ACHN (cell line): ENCODE measurements around the gene GPR156.

Experiments
- DNase-seq: peaks from one replicate; pipeline ENCODE4 v3.0.0-alpha.2; 2015
- in situ Hi-C: cut with HindIII; loops from 2 replicates; pipeline ENCODE4 v1.10.0; 2017; ENCODE audit warnings: low sequenced_read_pairs, low pct_ligation_motif_present, low pct_unique_long_range_greater_than_20kb

GPR156 gene

DNA sequence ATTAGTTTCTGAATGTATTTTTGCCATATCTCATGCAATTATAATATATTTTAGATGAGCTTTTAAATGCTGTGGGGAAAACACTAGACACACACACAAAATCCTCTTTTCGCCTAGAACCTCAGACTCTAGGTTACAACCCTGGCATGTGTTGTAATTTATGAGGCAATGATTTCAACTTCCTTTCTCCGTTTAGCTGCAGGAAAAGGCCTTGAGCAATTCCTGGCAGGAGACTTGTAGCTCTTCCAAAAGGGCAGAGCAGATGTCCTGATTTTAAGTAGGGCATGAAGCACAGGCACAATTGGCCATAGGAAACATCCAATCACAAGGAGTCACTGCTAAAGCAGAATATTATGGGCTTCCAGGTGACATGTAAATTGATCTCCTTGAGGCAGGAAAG lies 82.0 kb downstream of the GPR156 start:
- in situ Hi-C loops = no loop called here
- DNase-seq = no peak

DNA sequence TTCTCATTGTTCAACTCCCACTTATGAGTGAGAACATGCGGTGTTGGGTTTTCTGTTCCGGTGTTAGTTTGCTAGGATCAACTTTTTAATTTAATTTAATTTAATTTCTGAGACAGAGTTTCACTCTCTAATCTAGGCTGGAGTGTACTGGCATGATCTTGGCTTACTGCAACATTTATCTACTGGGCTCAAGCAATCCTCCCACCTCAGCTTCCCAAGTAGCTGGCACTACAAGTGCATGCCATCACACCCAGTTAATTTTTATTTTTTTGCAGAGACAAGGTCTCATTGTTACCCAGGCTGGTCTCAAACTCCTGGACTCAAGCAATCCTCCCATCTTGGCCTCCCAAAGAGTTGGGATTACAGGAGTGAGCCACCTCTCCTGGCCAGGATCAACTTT lies 82.7 kb downstream of the GPR156 start:
- no peak for DNase-seq
- in situ Hi-C loops = no loop called here

DNA sequence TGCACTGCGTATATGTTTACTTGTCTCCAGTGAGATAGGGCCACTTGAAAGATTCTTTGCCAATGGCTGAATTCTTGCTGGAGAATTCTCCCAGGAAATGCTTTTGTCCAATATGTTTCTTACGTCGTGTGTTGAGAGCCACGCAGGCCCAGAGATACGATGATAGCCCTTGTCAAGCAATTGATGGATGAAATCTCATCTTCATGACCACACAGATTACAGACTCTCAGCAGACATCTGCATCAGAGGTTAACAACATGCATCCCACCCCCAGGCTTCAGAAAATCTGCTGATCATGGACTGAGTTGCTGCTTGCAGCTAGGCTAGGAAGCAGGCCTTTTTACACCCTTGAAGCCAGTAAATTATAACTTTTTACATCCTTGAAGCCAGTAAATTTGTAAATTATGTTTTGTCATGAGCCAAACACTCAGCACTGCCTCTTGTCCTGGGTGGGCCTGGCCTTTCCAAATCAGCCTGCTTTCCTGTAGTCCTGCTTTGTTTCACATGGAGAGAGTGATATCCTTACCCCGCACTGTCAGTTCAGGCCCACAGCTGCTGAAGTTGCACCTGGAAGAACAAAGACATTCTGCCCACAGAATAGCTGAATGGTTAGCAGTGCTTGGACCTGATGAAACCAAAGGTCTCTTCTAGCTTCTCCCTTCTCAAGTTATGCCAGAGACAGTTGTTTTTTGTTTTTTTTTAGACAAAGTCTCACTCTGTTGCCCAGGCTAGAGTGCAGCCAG lies 84.4 kb downstream of the GPR156 start:
- DNase-seq = no peak
- in situ Hi-C loops = no loop called here

DNA sequence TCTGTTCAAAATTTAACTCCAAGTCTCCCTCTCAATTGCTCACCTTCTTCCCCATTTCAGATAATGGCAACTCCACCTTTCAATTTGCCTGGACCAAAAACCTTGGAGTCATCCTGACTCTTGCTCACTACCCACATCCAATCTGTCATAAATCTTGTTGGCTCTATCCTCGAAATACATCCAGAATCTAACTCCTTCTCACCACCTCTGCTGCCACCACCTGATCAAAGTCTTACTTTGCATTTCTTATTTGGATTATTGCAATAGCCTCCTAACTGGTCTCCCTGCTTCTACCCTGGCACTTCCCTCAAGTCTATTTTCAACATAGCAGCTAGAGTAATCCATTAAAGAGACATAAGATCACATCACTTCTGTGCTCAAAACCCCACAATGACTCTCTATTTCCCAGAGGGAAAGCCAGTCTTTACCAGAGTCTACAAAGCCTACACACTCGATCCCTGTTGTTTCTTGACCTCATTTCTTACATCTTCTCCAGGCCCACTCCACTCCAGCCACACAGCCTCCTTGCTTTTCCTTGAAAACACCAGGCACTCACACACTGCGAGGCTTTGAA lies 86.6 kb downstream of the GPR156 start:
- in situ Hi-C loops = no loop called here
- peak; percentile 33 for DNase-seq

DNA sequence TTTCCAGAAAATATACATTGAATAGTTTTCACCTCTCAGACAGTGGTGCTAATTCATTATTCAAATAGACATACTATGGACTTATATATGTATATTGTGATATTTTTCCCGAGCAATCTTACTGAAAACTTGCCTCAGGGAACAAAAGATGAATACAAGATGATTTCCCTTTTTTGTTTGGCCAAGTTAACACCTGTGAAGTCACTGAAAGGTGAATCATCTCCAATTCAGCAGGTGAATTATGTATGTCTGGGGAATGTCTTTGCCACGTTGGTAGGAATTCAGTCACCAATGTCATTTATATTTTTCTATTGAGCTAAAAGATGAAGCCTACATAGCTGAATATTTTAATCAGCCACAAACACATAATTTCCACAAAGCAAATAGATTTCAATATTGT lies 88.2 kb downstream of the GPR156 start:
- DNase-seq = no peak
- in situ Hi-C loops = no loop called here

DNA sequence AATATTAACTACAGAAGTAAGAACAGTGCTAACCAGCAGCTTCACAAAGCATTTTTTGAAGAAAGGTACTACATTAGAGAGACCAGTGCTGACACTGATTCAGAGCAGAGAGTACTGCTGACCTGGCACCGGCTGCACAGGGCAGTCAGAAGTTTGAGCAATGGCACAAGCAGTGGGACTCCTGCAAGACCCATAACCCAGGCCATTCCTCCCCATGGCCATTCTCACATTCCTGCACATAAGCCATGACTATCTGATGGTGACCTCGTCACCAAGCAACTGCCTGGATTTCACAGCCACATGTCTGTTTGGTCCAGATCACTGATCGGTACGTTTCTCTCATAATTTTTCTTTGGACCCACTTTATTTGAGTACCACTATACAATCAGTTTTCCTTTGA lies 88.7 kb downstream of the GPR156 start:
- no peak for DNase-seq
- in situ Hi-C loops = no loop called here

DNA sequence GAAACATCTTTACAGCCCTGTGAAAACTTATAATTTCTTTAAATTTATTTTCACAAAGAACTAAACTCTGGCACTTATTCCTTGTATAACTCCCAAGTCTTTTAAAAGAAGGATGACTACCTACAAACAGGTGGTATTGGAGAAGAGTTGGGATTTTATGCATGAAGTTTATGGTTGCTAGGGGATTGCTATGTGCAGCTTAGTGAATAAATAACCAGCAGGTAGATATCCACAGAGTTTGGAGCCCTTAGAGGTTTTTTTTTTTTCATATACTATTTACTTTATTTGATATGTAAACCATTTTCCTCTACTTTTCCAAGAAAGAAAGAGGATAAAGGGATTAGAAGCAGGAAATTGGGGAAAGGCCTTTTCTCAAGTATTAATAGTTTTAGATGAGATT lies 91.5 kb downstream of the GPR156 start:
- in situ Hi-C loops = no loop called here
- DNase-seq = no peak

DNA sequence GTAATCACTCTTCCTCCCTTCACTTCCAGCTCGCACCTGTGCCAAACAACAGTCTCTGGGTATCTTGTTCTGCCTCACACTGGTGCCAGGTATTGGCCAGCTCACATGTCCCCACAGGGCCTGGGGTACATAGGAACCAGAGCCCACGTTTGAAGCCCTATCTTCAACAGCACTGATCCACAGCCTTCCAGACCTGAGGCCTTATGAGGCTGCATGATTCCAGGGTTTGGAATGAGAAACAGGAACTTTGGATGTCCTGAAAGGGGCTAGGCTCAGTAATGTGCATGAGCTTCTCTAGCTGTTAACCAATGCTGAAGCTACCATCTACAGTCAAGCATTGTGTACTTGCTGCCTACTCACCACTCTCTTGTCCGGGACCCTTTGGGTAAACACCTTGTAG lies 92.4 kb downstream of the GPR156 start:
- DNase-seq = no peak
- in situ Hi-C loops = no loop called here

DNA sequence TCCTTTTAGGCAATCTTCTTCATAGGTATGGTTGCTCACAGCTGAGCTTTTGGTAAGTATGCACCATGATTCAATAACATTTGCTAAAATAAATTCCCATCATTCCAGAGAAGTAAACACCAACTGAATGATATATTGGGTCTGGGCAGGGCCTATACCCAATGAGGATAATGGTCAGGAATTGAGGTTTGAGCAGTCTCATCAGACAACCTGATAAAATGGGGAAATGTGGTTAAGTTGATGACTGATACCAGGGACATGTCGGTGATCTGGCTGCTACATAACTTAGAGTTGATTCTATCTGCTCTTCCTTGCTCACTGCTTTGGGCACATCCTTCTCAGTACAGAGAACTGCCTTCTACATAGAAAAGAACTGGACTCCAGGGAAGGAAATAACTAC lies 92.9 kb downstream of the GPR156 start:
- in situ Hi-C loops = no loop called here
- DNase-seq = no peak

DNA sequence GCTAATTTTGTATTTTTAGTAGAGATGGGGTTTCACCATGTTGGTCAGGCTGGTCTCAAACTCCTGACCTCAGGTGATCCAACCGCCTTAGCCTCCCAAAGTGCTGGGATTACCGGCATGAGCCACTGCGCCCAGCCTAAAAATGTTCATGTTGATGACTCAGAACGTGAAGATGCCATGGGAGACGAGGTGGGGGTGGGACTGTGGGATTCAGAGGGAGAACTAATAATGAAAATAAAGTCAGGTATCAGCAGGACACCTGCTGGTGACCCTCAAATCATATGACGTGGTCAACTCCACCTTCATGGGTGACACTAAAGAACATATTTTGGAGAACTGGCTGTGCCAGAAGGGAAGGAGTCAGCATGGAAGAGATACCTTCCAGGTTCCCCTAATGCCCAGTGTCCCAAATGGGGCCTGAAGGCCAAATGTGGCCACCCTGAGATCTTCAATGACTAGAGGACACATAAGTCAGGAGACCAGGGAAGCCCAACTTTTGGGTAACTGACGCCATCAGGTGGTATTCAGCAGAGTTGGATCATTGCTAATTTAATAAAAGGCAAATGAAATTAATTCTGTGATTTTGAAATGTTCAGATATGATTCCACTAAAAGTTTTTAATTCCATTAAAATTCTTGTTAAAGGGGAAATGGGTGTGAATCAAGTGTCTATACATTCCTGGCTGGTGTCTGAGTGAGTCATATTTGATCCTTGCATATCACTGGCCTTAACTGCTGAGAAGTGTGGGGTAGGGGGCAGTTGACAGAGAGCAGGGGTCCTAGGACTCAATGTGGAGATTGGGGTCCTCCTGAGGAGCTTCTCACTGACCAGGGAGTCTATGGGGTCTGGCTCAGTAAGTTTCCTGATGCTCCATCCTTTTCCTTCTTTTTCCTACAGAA lies 102.2 kb downstream of the GPR156 start:
- in situ Hi-C loops = no loop called here
- DNase-seq = peak; percentile 50

DNA sequence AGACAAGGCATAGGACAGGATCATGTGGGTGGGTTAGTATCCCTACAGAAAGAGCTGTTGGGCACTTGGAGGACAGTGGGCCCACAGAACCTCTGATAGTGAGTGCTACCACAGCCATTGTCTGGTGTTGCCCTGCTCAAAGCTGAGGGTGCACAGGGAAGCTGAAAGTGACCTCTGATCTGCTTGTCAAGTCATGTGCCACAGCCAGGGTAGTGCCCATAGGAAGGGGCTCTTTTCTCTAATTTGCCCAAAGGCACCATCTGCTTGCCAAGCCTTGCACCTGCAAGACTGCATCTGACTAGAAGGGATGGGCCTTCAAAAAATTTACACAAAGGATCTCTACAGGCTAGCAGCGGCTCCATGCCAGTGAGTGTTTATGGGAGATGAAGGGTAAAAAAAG lies 103.4 kb downstream of the GPR156 start:
- in situ Hi-C loops = no loop called here
- DNase-seq = no peak

DNA sequence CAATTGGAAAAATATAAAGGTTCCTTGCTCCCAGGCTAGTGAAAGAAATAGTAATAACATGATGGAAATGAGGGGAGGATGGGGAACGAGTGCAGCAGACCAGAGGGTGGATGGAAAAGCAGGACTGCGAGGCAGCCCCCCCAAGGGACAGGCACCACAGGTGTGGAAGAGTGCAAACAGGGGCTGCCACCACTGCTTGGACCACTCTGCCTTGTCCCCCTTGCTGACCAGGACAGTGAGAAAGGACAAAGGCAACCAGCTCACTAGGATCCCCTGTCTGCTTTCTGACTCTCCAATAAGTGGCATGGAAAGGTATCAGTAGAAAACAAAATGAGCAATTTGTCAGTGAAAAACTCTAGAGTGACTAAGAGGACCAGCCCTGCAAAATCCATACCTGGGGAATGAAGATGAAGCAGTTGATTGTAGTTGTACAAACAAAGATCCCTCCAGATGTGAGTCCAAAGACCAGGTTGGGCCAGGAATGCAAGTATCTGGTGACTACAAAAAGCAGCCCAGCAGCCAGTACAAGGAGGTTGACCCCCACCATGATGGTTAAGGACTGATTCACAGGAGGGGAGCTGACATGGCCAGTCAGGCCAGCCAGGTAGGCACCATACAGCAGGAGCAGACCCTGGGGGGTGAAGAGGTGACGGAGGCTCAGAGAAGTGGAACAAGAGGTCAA lies 104.2 kb downstream of the GPR156 start:
- no peak for DNase-seq
- in situ Hi-C loops = no loop called here

DNA sequence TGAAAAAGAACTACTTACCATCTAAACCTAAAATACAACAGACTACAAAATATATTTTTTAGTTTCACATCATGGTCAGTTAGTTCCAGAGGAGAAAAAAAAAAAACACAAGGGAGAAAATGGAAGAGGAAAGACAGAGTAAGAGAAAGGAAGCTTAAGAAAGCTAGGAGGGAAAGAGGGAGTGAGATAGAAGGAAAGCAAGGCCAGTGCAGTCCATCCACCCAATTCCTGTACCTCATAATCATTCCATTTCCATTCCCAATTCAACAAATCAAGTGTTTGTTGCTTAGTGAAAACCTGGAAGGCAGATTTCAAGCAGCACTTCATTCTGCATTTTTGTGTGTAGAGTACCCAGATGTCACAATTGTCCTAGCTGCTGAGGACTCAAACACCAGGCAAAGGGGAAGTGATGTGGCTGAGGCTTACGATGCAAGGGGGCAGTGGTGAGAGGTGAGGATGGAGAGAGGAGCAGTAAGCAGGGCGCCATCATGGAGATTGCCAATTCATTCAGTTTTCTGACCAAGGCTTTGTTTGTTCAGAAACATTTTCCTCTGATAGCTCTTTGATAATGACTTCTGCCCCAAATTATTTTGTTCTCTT lies 107.2 kb downstream of the GPR156 start:
- peak; percentile 42 for DNase-seq
- in situ Hi-C loops = no loop called here

DNA sequence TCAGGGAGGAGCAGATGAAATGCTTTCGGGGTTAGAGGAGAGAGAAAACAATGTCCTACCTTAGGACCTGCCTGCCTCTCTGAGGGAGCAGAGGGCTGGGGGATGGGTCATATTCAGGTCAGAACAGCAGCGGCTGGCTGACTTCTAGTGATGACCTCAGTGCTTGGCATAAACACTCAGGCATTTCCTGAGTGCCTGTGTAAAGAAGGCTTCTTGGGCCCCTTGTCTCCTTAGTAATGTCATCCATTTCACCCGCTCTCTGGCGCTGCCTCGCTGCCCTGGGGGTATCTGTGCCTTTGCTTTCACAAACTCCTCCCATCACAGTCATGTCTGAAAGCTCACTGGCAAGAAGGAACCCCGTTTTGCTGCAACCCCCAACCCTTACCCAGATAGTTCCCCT lies 107.9 kb downstream of the GPR156 start:
- in situ Hi-C loops = no loop called here
- peak; percentile 85 for DNase-seq

DNA sequence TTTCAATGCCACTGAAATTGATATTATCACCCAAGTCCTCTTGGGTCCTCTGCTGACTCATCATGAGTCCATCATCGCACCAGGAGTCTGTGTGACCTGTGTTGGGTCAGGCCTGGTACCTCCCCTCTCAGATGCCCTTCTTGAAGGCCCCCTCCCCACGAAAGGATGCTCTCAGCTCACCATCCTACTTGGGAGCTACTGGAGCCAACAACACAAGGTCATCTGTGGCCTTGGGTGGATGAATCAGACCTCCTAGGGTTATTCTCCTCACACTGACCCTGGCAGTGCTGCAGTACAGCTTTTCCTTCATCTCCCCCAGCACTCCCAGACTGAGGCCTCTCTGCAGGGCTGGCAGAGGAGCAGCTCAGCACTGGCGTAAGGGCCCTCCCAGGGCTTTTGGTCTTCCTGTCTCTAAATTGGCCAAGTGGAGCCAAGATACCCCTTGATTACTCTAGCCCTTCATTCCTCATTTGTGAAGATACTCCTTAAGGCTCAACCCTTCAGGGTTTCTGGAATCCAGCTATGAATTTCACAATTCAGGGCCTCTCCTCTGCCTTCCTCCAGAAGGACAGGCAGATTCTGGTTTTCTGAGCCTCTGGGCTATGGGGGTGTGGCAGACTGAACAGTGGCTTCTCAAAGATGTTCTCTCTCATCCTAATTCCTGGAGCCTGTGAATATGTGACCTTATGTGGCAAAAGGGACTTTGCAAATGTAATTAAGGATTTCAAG lies 110.0 kb downstream of the GPR156 start:
- in situ Hi-C loops = no loop called here
- no peak for DNase-seq

DNA sequence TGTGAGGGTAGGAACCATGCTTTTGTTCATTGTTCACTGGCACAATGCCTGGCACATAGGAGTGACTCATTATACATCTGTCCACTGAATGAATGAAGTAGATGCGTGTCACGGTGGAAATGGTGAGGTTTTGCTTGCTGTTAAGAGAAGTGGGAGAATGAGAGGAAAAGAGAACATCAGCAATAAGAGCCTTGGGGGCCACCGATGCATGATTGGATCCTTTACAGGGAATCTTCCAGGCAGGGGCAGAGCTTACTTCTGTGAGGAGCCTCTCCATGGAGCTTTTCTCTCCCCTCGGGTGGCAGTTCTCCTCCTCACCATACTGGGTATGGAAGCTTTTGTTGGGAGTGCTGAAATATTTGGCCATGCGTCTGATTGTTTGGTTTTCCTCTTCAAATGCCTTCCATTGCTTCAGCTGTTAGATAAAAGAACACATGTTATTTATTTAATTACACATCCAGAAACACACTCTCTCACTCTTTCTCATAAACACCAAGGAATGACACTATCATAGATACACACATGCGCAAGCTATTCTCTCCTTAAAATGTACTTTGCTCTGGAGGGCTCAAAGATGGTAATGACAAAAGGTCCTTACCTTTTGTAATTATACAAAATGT lies 111.9 kb downstream of the GPR156 start:
- DNase-seq = no peak
- in situ Hi-C loops = no loop called here

DNA sequence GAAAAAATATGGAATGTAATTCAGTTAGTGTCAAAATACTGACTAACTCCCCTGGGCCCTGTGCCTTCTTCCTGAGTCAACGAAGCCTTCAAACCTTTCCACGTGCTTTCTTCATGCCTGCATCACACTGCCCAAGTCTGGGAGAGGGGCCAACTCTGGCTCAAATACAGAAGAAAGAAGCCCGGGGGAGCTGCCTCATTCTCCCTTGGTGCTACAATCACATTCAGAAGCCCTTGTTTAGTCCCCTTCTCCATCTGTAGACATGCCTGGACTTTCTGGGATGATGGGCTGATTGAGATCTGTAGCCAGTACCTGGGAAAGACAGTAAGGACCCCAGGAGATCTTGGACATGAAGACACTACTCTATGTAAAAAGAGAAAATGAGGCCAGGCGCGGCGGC lies 113.0 kb downstream of the GPR156 start:
- DNase-seq = no peak
- in situ Hi-C loops = no loop called here
